GM18868 (cell line): Measurements from ENCODE around the gene PPP4C.

Experiments used
- ATAC-seq: cut with Tn5 transposase; IDR thresholded peaks from one replicate; pipeline ENCODE4 v1.9.1; 2021; ENCODE audit warnings: mild to moderate bottlenecking, moderate library complexity; ENCODE audit not compliant: unreplicated experiment

PPP4C gene

GRCh38 chr16:30054959-30055553 lies 20.7 kb upstream of the PPP4C start:
- no peak for ATAC-seq

- no peak for ATAC-seq
Measured at GRCh38 chr16:30060346-30060745, 15.4 kb upstream of the PPP4C start.

DNA sequence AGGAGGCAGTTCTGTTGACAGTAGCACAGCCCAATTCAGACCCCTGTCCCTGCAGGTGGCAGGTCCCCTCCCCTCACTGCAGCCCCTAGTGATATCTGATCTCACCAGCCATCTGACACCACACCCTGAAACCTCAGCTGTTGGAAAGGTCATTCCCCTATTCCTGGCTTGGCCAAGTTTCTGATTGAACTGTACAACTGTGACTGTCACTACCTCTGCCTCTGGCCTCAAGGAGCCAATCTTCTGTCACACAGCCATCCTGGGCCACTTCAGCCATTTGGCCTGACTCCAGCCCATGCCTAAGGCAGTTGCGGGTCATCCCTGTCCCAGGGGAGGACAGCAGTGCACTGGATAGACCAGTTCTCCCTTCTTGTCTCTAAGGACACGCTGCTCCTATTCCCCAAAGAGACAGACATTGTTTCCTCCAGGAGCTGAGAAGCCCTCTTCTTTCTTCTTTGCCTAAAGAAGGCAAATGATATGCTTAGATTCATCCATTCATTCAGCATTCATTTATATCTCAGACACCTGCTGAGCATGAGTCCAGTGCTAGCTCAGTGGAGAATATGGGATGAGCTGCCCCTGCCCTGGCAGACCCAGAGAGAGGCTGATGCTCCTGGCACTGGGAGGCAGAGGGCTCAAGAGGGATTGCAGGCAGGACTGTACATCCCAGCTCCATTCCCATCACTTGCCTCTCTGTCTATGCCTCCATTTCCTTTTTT lies 14.8 kb upstream of the PPP4C start:
- no peak for ATAC-seq

GRCh38 chr16:30063278-30063892 lies 12.4 kb upstream of the PPP4C start:
- no peak for ATAC-seq

GRCh38 chr16:30063893-30064728 lies 11.7 kb upstream of the PPP4C start:
- peak; percentile 40 for ATAC-seq

GRCh38 chr16:30064729-30065101 lies 11.1 kb upstream of the PPP4C start:
- ATAC-seq, result no peak

DNA sequence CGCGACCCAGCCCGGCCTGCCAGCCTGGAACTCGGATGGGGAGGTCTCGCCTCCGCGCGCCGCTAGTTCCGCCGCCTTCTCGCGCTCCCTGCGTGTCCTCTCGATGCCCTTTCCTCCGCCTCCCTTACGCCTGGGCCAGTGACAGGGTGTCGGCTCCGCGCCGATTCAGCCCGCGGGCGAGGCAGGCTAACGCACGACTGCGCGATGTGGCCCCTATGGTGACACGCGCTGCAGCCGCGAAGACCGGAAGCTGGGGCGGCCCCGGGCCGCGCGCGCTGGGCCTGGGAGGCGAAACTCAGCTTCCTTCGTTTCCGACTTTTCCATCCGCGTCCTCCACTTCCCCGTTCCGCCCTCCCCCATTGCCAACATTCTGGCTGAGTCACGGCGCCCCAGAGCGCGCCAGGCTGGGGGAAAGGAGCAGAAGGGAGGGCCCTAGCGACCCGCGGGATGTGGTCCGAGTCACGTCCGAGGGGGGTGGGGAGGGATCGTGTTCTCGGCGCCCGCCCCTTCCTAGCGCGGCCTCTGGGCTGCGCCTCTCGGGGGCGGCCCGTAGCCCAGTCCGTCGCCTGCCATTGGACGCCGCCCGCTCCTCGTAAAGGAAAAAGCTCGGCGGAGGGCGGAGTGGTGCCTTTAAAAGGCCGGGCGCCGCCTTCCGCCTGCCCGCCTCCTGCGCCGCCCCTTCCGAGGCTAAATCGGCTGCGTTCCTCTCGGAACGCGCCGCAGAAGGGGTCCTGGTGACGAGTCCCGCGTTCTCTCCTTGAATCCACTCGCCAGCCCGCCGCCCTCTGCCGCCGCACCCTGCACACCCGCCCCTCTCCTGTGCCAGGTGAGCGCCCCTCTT lies 10.5 kb upstream of the PPP4C start, which contains the start of gene ALDOA:
Gene ALDOA, plus strand, starts transcription at position 659 of the 841 bp plus-strand sequence. CDS start 1,138 bp downstream, outside the sequence.
- ATAC-seq, result peak; percentile 79

GRCh38 chr16:30065943-30066760 lies 9.6 kb upstream of the PPP4C start:
- ATAC-seq, result no peak

DNA sequence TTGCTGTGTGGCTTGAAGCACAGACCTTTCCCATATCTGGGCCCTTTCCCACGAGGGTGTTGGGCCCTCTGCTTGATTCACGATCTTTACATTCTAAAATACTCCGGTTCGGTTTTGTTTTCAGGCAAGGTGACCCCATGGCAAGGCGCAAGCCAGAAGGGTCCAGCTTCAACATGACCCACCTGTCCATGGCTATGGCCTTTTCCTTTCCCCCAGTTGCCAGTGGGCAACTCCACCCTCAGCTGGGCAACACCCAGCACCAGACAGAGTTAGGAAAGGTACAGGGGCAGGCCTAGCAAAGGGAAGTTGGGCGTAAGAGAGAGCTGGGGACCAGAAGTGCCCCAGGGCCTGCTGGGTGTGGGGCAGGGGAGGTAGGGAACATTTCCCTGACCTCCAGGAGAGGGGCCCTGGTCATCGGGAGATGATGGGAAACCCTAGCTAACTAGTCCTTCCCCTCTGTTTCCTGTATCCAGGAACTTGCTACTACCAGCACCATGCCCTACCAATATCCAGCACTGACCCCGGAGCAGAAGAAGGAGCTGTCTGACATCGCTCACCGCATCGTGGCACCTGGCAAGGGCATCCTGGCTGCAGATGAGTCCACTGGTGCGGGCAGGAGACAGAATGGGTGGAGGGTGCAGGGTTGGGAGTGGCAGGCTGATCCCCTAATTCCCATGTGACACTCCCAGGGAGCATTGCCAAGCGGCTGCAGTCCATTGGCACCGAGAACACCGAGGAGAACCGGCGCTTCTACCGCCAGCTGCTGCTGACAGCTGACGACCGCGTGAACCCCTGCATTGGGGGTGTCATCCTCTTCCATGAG lies 8.8 kb upstream of the PPP4C start:
- ATAC-seq, result no peak

- ATAC-seq, result no peak
Measured at GRCh38 chr16:30067584-30067916, 8.2 kb upstream of the PPP4C start.

- no peak for ATAC-seq
Measured at GRCh38 chr16:30068333-30068732, 7.5 kb upstream of the PPP4C start.

- no peak for ATAC-seq
Measured at GRCh38 chr16:30068750-30069610, 6.8 kb upstream of the PPP4C start.

DNA sequence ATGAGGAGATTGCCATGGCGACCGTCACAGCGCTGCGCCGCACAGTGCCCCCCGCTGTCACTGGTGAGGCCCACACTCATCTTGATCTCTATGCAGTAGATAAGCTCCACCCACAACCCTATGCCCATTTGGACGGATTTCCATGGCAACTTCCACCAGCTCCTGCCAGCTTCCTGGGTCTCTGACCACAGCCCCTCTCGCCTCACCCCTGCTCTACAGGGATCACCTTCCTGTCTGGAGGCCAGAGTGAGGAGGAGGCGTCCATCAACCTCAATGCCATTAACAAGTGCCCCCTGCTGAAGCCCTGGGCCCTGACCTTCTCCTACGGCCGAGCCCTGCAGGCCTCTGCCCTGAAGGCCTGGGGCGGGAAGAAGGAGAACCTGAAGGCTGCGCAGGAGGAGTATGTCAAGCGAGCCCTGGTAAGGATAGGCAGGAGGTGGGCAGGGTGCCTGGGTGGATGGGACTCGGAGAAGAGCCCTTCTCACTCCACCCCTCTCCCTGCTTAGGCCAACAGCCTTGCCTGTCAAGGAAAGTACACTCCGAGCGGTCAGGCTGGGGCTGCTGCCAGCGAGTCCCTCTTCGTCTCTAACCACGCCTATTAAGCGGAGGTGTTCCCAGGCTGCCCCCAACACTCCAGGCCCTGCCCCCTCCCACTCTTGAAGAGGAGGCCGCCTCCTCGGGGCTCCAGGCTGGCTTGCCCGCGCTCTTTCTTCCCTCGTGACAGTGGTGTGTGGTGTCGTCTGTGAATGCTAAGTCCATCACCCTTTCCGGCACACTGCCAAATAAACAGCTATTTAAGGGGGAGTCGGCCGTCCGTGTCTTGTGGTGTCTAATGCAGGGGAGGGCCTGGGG lies 6.0 kb upstream of the PPP4C start:
- ATAC-seq, result no peak

GRCh38 chr16:30070490-30070889 lies 5.3 kb upstream of the PPP4C start:
- no peak for ATAC-seq

- ATAC-seq, result peak; percentile 12
Measured at GRCh38 chr16:30076276-30076791, 540 bp downstream of the PPP4C start.

DNA sequence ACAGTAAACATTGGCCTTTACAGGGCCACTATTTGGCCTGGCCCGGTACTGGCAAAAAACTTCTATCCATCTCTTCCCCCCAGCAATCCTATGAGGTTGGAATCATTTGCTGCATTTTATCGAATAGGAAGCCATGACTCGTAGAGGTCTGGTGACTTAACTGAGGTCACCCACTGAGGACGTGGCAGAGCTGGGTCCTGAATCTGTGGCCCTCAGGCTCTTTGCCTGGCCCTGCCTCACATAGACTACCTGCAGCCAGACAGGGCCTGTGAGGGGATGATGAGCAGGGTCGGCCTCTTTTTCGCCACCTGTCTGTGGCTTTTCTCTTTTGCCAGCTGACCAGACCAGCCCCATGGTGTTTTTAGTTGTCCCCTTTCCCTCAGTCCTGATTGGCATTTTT lies 1.9 kb downstream of the PPP4C start:
- no peak for ATAC-seq

GRCh38 chr16:30078744-30079143 lies 3.0 kb downstream of the PPP4C start:
- ATAC-seq, result no peak
